SH-SY5Y (cell line): ENCODE data around the gene HOXC12.

ENCODE experiments used
- GATA2 ChIP-seq: IDR thresholded peaks from 2 replicates; pipeline ENCODE4 v1.6.1; 2011; ENCODE audit warnings: mild to moderate bottlenecking, low read depth, low read length
- GATA3 ChIP-seq: IDR thresholded peaks from 2 replicates; pipeline ENCODE4 v1.6.1; 2011; ENCODE audit warnings: low read depth, mild to moderate bottlenecking, low read length, moderate library complexity

Gene HOXC12

DNA sequence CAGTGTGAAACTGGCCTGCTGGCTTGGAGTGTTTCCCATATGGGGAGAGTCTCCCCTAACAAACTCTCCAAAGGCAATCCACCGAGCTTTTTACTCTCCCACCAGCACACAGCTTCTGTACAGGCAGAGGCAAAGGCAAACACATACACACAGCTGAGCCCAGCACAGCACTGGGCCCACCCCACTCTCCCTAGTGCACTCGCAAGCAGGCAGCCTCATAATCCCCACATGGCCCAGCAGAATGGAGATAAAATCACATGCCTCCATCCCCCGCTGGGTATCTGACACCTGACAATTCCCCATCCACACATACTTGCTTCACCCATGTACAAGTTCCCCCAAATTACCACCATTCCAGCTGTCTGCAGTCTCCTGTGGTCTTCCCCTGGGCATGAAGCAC, 3.4 kb downstream of the HOXC12 start:
- TF ChIP-seq GATA3 (no peak), GATA2 (no peak)

DNA sequence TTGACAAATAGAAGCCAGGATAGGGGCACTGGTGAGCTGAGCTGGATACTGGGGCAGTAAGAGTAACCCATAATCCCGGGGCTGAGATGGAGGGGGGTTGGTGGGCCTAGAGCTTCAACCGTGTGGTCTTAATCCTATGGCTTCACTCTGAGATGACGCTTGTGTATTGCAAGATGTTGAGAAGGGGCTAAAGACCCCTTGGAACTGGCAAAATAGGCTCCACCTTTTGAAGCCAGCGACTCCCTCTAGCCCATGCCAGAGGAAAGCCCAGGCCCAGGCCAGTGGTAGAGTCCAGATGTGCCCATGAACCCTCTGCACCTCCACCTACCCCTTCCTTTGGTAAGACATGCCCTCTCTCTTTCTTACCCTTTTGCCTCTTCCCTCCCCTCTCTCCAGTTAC, 4.6 kb downstream of the HOXC12 start:
- TF ChIP-seq GATA3, result no peak
- TF ChIP-seq GATA2, result no peak

DNA sequence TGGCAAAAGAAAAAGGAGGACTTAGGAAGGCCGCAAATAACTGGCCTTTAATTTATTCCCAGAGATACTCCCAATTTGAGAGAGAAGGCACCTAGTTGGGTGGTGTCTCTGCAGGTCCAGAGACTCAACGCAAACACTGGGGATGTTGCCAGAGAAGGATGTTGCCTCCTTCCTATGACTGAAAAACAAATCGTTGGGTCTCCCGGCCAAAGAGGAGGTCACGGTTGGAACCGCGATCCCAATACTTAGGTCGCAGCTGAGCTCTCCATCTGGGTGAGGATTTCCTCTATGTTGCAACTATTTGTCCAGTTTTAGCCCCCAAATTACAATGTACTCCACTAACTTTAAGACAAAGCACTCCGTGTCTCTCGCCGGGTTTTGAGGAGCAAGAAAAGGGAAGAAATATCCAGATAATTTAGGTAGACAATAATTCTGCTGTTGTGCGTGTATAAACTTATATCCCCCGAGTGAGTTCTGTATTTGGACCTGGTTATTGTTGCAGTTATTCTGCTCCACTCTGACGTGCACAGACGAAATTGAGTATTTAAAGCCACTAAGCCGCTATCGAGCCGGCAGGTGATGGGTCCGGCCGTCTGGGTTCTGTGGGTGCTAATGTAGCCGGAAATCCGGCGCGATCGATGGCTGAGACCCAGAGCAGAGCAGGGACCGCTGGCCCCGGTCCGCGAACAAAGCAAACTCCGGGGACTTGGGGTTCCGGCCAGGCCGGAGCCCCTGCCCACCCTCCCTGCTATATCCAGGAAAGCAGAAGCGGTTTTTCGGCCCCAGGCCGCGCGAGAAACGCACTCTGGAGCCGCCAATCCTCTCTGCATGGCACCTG, 5.7 kb downstream of the HOXC12 start:
- TF ChIP-seq GATA2, result no peak
- TF ChIP-seq GATA3, result no peak

DNA sequence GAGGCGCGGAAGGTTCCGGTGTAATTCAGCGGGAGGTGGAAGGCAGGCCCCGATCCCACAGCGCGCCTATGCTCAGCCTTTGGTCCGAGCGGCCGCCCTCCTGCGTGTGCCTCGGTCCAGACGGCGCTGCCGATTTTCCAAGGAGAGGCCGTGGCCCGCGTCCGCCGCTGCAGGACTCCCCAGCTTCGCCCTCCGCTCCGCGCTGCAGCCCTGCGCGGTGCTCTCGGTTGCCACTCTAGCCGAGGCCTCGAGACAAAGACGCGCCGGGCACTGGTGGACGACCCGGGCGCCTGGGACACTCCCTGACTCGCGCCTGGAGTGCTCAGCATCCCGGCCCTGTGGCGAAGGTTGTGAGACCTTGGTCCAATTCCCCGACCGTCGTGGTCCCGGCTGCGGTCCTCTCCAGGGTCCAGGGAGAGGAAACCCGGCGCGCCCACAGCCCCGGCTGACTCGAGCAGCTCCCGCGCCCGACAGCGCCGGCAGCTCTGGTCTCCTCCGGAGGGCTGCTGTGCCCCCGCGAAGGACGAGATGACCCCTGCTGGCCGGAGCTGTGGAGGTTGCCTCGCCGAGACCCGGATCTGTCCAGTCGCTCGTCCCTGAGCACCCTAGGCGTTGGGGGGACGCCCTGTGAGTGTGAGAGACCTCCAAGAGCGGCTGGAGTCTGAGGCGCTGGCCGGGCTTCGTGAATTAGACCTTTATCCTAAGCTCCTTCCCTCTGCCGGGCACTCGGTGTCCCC, 6.5 kb downstream of the HOXC12 start:
- no peak for TF ChIP-seq GATA2
- TF ChIP-seq GATA3, result no peak

DNA sequence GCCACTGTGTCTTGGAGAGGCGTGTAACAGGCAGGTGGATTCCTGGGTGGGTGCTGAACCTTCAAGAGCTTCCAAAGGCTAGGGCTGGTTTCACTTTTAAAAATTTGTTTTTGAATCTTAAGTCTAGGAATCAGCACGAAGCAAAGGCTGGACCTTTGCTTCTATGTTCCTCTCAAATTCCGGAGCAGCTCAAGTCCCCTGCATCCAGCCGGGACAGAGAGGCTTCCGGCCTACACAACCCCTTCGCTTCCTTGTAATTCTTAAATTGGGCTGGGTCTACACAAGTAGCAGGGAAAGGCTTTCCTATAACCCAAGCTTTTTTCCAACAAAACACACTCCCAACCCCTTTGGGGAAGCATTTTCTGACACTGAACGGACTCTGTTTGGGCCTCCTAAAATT, 8.3 kb downstream of the HOXC12 start:
- TF ChIP-seq GATA3, result no peak
- no peak for TF ChIP-seq GATA2

DNA sequence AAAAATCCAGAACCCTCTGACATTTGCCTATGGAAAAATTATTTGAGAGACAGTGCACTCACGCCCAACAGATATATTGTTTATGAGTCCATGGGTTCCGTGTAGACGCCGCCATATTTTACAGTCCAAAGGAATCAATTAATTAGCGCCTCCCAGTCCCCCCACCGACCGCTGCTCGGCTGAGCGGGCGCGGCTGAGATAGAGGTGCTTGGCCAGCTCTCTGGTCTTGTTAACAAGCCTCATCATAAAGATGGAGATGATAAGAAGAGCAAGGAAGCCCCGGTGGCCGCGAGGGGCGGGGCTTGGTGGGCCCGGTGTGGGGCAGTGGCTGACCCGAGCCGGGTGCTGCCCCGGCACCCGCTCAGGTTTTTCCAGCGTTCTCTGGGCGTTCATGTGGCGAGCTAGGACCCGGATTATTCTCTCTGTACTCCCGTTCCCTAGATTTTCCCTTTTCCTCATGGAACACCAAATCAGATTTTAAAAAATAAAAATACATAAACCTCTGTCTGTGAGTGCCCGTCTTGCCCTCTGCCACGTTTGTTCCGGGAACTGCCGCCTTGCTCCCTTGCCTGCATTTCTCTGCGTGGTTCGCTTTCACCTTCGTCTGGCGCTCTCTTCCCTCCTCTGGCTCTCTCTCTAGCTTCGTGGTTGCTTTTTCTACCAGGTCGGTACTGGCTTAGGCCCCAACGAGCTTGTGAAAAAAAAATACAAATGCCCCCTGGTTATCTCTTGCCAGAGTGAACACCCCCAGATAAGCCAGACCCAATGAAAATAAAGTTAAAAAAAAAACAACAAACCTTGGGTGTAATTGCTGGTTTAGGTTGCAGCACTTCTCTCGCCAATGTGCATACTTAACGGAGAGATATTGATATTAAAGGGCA, 9.0 kb downstream of the HOXC12 start:
- TF ChIP-seq GATA3 (no peak), GATA2 (no peak)

DNA sequence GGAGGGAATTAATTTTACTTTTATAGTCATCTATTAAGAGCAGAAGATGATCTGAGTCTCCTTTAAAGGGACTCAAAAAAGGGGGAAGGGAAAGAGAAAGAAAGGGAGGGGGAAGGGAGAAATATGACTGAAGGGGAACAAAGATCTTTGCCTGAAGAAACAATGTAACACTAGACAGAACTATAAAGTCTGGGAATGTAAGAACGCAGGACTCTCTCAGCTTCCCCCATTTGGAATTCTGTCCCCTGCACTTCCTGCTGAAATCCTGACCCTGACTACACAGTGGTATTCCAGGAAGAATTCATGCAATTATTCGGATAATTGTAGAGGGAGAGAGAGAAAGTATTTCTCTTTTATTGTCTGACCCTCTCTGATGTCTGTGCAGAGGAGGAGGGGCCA, 9.6 kb downstream of the HOXC12 start:
- TF ChIP-seq GATA2, result no peak
- no peak for TF ChIP-seq GATA3

DNA sequence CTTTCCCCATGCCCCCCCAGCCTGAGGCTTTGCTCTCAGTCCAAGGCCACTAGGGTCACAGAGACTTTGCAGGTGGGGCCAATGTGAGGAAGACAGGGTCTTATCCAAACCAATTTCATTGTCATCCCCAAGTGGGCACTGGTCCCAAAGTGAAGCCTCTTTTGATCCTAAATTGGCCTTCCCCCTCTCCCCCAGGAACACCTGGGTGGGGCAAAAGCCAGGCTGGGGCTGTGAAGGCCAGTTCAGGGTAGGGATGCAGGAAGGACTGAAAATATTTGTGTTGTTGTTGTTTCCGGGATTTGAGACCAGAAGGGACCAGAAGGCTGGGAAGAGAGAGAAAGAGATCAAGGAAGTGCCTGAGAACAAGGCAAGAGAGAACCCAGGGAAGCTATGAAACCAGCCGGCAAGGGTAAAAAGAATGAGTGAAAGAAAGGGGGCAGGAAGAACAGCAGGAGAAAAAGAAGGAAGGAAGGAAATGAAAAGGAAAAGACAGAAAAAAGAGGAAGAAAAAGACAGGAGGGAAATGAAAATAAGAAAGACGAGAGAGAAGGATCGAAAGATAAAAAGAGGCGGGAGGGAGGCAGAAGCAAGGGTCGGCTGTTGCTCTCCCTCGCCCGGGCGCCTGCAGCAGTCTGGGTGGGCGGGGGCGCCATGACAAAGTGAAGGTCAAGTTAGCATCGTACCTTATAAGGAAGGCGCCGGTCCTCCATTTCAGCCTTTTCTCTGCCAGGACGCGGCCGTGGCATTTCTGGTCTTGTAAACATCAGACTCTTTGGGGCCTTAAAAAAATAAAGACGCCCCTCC, 10.8 kb downstream of the HOXC12 start:
- TF ChIP-seq GATA2 (no peak), GATA3 (no peak)

DNA sequence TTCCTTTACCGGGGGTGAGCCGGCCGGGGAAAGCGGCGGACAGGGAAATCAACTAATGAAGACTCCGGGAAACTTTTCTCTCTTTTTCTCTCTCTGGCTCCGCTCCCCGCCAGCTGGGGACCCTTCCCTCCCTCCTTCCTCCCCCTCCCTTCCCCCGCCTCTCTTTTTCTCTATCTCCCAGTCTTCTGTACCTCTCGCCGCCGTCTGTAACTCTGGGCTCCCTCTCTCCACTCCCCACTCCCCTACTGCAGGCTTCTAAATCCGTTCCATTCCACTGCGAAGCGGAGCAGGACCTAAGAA, 11.3 kb downstream of the HOXC12 start:
- TF ChIP-seq GATA3 (no peak), GATA2 (no peak)

DNA sequence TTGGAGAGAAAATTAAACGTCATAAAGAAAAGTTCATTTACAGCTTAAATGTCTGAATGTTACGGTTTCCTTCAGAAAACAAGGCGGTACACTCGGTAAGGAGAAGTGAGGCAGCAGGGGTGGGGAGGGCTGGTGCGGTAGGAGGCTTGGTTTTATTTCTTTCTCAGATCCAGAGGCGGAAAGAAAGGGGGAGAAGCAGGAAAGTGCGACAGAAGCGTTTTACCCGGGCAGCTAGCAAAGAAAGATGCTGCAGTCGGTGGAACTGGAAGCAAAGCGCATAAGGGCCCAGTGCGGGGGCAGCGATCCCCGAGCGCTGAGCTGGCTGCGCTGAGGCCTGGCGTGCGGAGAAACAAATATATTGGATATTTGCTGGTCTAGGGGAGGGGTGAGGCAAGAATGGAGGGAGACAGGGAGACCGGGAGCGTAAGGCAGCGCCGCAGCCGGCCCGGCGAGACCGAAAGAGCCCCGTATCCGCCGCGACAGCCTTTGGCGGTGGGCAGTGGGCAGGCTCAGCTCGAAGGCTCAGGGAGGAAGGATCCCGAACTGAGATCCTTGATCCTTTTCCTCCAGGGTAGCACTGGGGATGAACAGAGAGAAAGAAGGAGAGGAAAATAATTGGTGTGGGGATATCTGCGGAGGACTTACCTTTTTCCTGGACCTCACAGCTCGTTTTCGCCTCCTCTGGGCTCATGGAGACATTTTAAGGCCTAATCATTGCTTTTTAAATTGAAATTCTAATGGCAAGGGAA, 11.9 kb downstream of the HOXC12 start:
- no peak for TF ChIP-seq GATA2

DNA sequence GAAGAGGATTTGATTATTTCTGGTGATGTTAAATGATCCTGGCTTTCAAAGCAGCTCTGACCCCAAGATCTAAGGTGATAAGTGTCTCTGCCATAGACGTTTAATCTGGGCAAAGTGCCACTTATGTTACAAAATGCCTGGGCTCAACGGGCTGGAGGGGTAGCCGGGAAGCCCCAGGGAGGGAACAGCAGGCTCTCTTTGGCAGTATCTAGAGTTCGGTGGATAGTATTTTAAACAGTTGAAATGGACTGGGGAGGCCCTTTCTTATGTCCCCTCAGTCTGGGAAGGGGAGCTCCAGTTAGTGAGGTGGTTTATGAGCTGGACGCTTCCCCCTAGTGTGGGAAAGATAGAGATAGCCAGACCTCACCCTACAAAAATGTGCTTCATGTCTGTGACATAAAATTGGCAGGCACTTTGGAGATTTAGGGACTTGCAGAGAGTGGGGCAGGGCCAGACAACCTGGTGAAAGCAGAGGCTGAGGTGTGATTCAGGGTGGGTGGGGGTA, 12.8 kb downstream of the HOXC12 start:
- TF ChIP-seq GATA2 (0 out of 2 replicates have a peak, but pooled peaks have one; percentile 5), GATA3 (no peak)

DNA sequence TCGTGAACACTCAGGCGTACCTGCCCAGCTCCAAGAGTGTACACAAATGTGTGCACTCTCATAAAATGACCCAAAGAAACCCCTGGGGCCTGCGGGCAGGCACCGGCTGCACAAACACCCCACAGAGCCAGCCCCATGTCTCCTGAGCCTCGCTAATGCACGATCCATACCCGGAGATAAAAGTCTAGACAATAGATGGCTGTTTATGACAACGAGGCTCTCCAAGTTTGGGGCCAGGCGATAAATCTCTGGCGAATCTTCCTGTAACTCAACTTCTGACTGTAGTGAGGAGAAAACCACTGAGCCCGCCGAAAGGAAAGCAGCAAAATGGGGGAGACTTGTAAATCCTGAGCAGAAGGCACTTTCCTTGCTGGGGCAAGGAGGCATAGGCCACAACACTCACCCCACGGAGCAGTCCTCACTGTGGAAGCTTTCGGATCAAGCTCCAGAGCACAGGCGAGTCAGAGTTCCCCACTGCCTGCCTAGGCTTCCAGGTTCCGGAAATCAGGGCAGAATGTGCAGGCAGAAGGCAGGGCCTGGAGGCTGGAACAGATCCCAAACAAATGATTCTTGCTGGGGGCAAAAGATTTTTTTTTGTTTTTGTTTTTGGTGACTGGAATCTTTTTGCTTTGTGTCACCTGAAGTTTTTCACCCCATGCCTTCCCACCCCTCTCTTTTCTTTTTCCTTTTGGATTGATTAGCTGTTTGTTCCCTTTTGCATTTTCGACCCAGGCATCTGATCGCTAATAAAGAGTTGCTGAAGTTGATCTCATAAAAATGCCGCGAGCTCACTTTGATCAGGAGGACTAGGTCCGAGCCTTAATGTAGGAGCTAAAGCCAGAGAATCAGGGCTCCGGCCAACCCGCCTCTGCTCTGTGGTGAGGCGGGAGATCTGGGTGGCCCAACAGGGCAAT, 13.8 kb downstream of the HOXC12 start:
- TF ChIP-seq GATA3, result no peak
- no peak for TF ChIP-seq GATA2
